Karpas-422 (cell line): Measurements from ENCODE around the gene YRDC. TPM values are rescaled to one million over a fixed set of nuclear protein-coding genes. Genes with fewer than 3 reads are reported as not detected.

Experiments used
- DNase-seq: peaks from one replicate; pipeline ENCODE4 v3.0.0-alpha.2; 2015
- H2AFZ ChIP-seq: fragments of 200-600 bp; sonication (generic); 2 replicates; pipeline ENCODE4 v1.6.1; 2014; ENCODE audit warnings: antibody characterized with exemption, low read length, mixed read lengths
- H3K27ac ChIP-seq: fragments of 200-600 bp; sonication (generic); 2 replicates; pipeline ENCODE4 v1.5.1; 2014; ENCODE audit warnings: mild to moderate bottlenecking, low read length, moderate library complexity
- H3K27me3 ChIP-seq: fragments of 200-600 bp; sonication (generic); 2 replicates; pipeline ENCODE4 v1.6.1; 2014; ENCODE audit warnings: low read length, mixed read lengths
- H3K36me3 ChIP-seq: fragments of 200-600 bp; sonication (generic); 2 replicates; pipeline ENCODE4 v1.6.1; 2014; ENCODE audit warnings: low read length, mixed read lengths; ENCODE audit not compliant: insufficient read depth
- H3K4me1 ChIP-seq: fragments of 200-600 bp; sonication (generic); 2 replicates; pipeline ENCODE4 v1.6.1; 2014; ENCODE audit warnings: mild to moderate bottlenecking, low read length, mixed read lengths
- H3K4me2 ChIP-seq: fragments of 200-600 bp; sonication (generic); 2 replicates; pipeline ENCODE4 v1.6.1; 2014; ENCODE audit warnings: low read length, low read depth, mild to moderate bottlenecking; ENCODE audit not compliant: poor library complexity, severe bottlenecking
- H3K4me3 ChIP-seq: fragments of 200-600 bp; sonication (generic); 2 replicates; pipeline ENCODE4 v1.5.1; 2014; ENCODE audit warnings: mild to moderate bottlenecking, antibody characterized with exemption, low read length, mixed read lengths
- H3K79me2 ChIP-seq: fragments of 200-600 bp; sonication (generic); 2 replicates; pipeline ENCODE4 v1.6.1; 2014; ENCODE audit warnings: mild to moderate bottlenecking, low read length, mixed read lengths
- H3K9ac ChIP-seq: fragments of 200-600 bp; sonication (generic); 2 replicates; pipeline ENCODE4 v1.6.0; 2014; ENCODE audit warnings: low read length
- H3K9me2 ChIP-seq: fragments of 200-600 bp; sonication (generic), shearing (Covaris generic); replicated peaks from 2 replicates; pipeline ENCODE4 v1.6.0; 2014; ENCODE audit warnings: mild to moderate bottlenecking, low read length, moderate library complexity; ENCODE audit not compliant: insufficient read depth
- H3K9me3 ChIP-seq: fragments of 300-700, 200-600 bp; sonication (generic); 2 replicates; pipeline ENCODE4 v1.6.1; 2014; ENCODE audit warnings: low read length, mixed read lengths
- H4K20me1 ChIP-seq: fragments of 200-600 bp; sonication (generic); 2 replicates; pipeline ENCODE4 v1.6.1; 2014; ENCODE audit warnings: mild to moderate bottlenecking, antibody characterized with exemption, low read length, low read depth; ENCODE audit not compliant: insufficient read depth
- total RNA-seq: library from RNA; depleted of rRNA; stranded (reverse); fragments of >200 nt; shearing (Covaris generic); gene quantifications from 2 replicates; pipeline ENCODE4 v1.2.3, GENCODE V29; 2014; ENCODE audit warnings: low replicate concordance; rRNA removed

Gene YRDC
- total RNA-seq, 1 experiment from 2014 or later, result 21.8 TPM

GRCh38 chr1:37761416-37762095 is 46.5 kb downstream of the YRDC start:
- no peaks in the 10 kb centered on the region for H4K20me1 ChIP-seq
- H3K27me3 ChIP-seq, result no peaks in the 10 kb centered on the region
- DNase-seq, result no peak
- no peak overlapping the region for H3K4me2 ChIP-seq
- H3K9ac ChIP-seq, result no peak overlapping the region
- no peak overlapping the region for H3K27ac ChIP-seq
- no peak overlapping the region for H2AFZ ChIP-seq
- no peaks in the 10 kb centered on the region for H3K9me3 ChIP-seq
- peaks cover 9% of the 10 kb centered on the region for H3K4me1 ChIP-seq
- H3K36me3 ChIP-seq, result no peaks in the 10 kb centered on the region
- H3K4me3 ChIP-seq, result no peak overlapping the region
- no peaks in the 10 kb centered on the region for H3K79me2 ChIP-seq
- no peaks in the 10 kb centered on the region for H3K9me2 ChIP-seq

- H3K79me2 ChIP-seq, result no peaks in the 10 kb centered on the region
- no peaks in the 10 kb centered on the region for H3K9me3 ChIP-seq
- H3K9ac ChIP-seq, result no peak overlapping the region
- no peaks in the 10 kb centered on the region for H3K36me3 ChIP-seq
- H3K4me1 ChIP-seq, result no peaks in the 10 kb centered on the region
- no peak overlapping the region for H3K27ac ChIP-seq
- no peak overlapping the region for H3K4me2 ChIP-seq
- H3K9me2 ChIP-seq, result no peaks in the 10 kb centered on the region
- H4K20me1 ChIP-seq, result no peaks in the 10 kb centered on the region
- no peaks in the 10 kb centered on the region for H3K27me3 ChIP-seq
- DNase-seq, result no peak
- no peak overlapping the region for H3K4me3 ChIP-seq
- H2AFZ ChIP-seq, result no peak overlapping the region
Measured at GRCh38 chr1:37759451-37759850, 48.6 kb downstream of the YRDC start.

- DNase-seq, result no peak
- H3K4me3 ChIP-seq, result no peak overlapping the region
- no peaks in the 10 kb centered on the region for H3K36me3 ChIP-seq
- H3K4me2 ChIP-seq, result no peak overlapping the region
- H2AFZ ChIP-seq, result no peak overlapping the region
- H3K27ac ChIP-seq, result no peak overlapping the region
- no peaks in the 10 kb centered on the region for H3K4me1 ChIP-seq
- no peaks in the 10 kb centered on the region for H3K27me3 ChIP-seq
- no peaks in the 10 kb centered on the region for H4K20me1 ChIP-seq
- H3K9me3 ChIP-seq, result no peaks in the 10 kb centered on the region
- H3K9me2 ChIP-seq, result no peaks in the 10 kb centered on the region
- H3K9ac ChIP-seq, result no peak overlapping the region
- no peaks in the 10 kb centered on the region for H3K79me2 ChIP-seq
Measured at GRCh38 chr1:37755951-37756560, 52.0 kb downstream of the YRDC start.

GRCh38 chr1:37755290-37755689 is 52.7 kb downstream of the YRDC start:
- no peaks in the 10 kb centered on the region for H3K9me3 ChIP-seq
- no peak overlapping the region for H3K27ac ChIP-seq
- no peak for DNase-seq
- no peaks in the 10 kb centered on the region for H3K79me2 ChIP-seq
- H3K27me3 ChIP-seq, result no peaks in the 10 kb centered on the region
- no peak overlapping the region for H2AFZ ChIP-seq
- no peaks in the 10 kb centered on the region for H4K20me1 ChIP-seq
- no peak overlapping the region for H3K4me3 ChIP-seq
- no peak overlapping the region for H3K9ac ChIP-seq
- no peaks in the 10 kb centered on the region for H3K9me2 ChIP-seq
- H3K36me3 ChIP-seq, result no peaks in the 10 kb centered on the region
- no peaks in the 10 kb centered on the region for H3K4me1 ChIP-seq
- H3K4me2 ChIP-seq, result no peak overlapping the region

- H3K9me3 ChIP-seq, result no peaks in the 10 kb centered on the region
- no peak overlapping the region for H3K4me3 ChIP-seq
- H3K79me2 ChIP-seq, result no peaks in the 10 kb centered on the region
- DNase-seq, result no peak
- H3K4me2 ChIP-seq, result no peak overlapping the region
- no peaks in the 10 kb centered on the region for H3K9me2 ChIP-seq
- no peak overlapping the region for H3K27ac ChIP-seq
- no peaks in the 10 kb centered on the region for H4K20me1 ChIP-seq
- H3K9ac ChIP-seq, result no peak overlapping the region
- H3K27me3 ChIP-seq, result no peaks in the 10 kb centered on the region
- no peaks in the 10 kb centered on the region for H3K36me3 ChIP-seq
- H2AFZ ChIP-seq, result no peak overlapping the region
- H3K4me1 ChIP-seq, result no peaks in the 10 kb centered on the region
Measured at GRCh38 chr1:37753473-37754321, 54.3 kb downstream of the YRDC start.

Other genes starting within 250 kb of the YRDC start
- gene GNL2, start 212.3 kb downstream of the YRDC start, total RNA-seq, result 56.2 and 76.1 TPM in 2 replicates
- not detected in 2 replicates for gene RSPO1, start 173.3 kb downstream of the YRDC start, total RNA-seq
- gene CDCA8, start 115.7 kb downstream of the YRDC start, total RNA-seq, result 25.7 and 33.1 TPM in 2 replicates
- gene EPHA10, start 43.1 kb downstream of the YRDC start, total RNA-seq, result not detected in 2 replicates
- 27.8 and 31.6 TPM in 2 replicates for gene MANEAL, start 14.4 kb downstream of the YRDC start, total RNA-seq
- gene C1orf122, start 418 bp downstream of the YRDC start, total RNA-seq, result 26.2 and 56.2 TPM in 2 replicates
- gene MTF1, start 51.4 kb upstream of the YRDC start, total RNA-seq, result 2.3 and 5.1 TPM in 2 replicates
- gene INPP5B, start 138.8 kb upstream of the YRDC start, total RNA-seq, result 45.7 and 47.0 TPM in 2 replicates
- 56.8 and 124 TPM in 2 replicates for gene SF3A3, start 181.8 kb upstream of the YRDC start, total RNA-seq
- gene FHL3, start 197.3 kb upstream of the YRDC start, total RNA-seq, result 4.6 and 10.7 TPM in 2 replicates
- 27.3 and 31.1 TPM in 2 replicates for gene UTP11, start 204.5 kb upstream of the YRDC start, total RNA-seq
- 0.07 TPM in 1 of 2 replicates, not detected in the other for gene POU3F1, start 238.6 kb upstream of the YRDC start, total RNA-seq